Naive thymus-derived CD8-positive, alpha-beta T cell (primary cell): ENCODE data around the gene SLC26A11. TPM values are rescaled to one million over a fixed set of nuclear protein-coding genes. Genes with fewer than 3 reads are reported as not detected.

ENCODE experiments used
- ATAC-seq, 2 donors: fragments of 150-1000 bp; cut with Tn5 transposase in 1 of 2; sonication (Bioruptor Pico), chemical (Tn5 transposase) in 1 of 2; 1 replicate in 1 of 2; 2 replicates in 1 of 2; pipeline ENCODE4 v1.10.0; 2021; ENCODE audit warnings: mild to moderate bottlenecking in 2 of 2, moderate library complexity in 2 of 2
- POLR2A ChIA-PET: fragments of 350-600 bp; sonication (Branson Sonifier 250); formaldehyde crosslinking; loops from one replicate; lab custom pipeline; 2021; ENCODE audit warnings: antibody characterized with exemption; lab: Charles Lee
- DNase-seq, 10 donors: peaks; one replicate each; pipeline versions ENCODE4 v3.0.0 to v3.0.0-alpha.2; 2020 to 2022
- H3K27ac Mint-ChIP-seq, 10 donors: one replicate each; pipeline ENCODE4 v1.8.0; 2020 to 2022; ENCODE audit warnings: mild to moderate bottlenecking in 10 of 10, mixed read lengths in 10 of 10, moderate library complexity in 4 of 10, inconsistent platforms in 1 of 10
- H3K27me3 Mint-ChIP-seq, 5 donors: one replicate each; pipeline ENCODE4 v1.8.0; 2021 to 2022; ENCODE audit warnings: mixed read lengths in 5 of 5
- H3K36me3 Mint-ChIP-seq, 3 donors: one replicate each; pipeline ENCODE4 v1.8.0; 2020 to 2022; ENCODE audit warnings: mixed read lengths in 3 of 3, mild to moderate bottlenecking in 2 of 3, inconsistent platforms in 1 of 3
- H3K4me1 Mint-ChIP-seq, 4 donors: one replicate each; pipeline ENCODE4 v1.8.0; 2021 to 2022; ENCODE audit warnings: mixed read lengths in 4 of 4
- H3K4me3 Mint-ChIP-seq, 10 donors: one replicate each; pipeline ENCODE4 v1.8.0; 2020 to 2022; ENCODE audit warnings: mild to moderate bottlenecking in 10 of 10, mixed read lengths in 10 of 10, moderate library complexity in 6 of 10, inconsistent platforms in 1 of 10
- H3K9me3 Mint-ChIP-seq, 9 donors: one replicate each; pipeline ENCODE4 v1.8.0; 2020 to 2022; ENCODE audit warnings: mixed read lengths in 9 of 9, mild to moderate bottlenecking in 3 of 9, inconsistent platforms in 1 of 9, moderate library complexity in 1 of 9
- polyA plus RNA-seq, 3 donors: library from polyadenylated mRNA; unstranded; fragments of 300-500 nt; fragmentation: Illumina TruSeq; gene quantifications; one replicate each; pipeline ENCODE4 v1.2.3, GENCODE V29; 2021
- total RNA-seq, 8 experiments: library from RNA in 2 of 8; stranded (reverse) in 2 of 8; gene quantifications; one replicate each; pipeline ENCODE4 v1.2.3 and lab custom pipeline; 2021 to 2026

SLC26A11 gene
- total and polyA plus RNA-seq, 5 experiments from 2014 or later, result 4.8 to 96.2 (median 8.4) TPM

- Mint-ChIP-seq H3K27ac (peak overlapping the region in 7 of 10 donors; percentile 11 to 82 (median 62)), H3K4me3 (no peak overlapping the region), H3K27me3 (no peaks in the 10 kb centered on the region), H3K4me1 (peaks cover 15 to 46% (median 30%) of the 10 kb centered on the region in 4 donors), H3K9me3 (no peaks in the 10 kb centered on the region), H3K36me3 (peaks cover 3 to 69% (median 4%) of the 10 kb centered on the region in 3 donors)
- no peak for ATAC-seq
- POLR2A ChIA-PET, result interaction anchor here (1.3 kb wide), 1 partner anchor 10 kb away, joined by 3 read pairs; no protein-coding TSS in a partner anchor
- no peak for DNase-seq
Observed at GRCh38 chr17:80283116-80283852, 63.1 kb downstream of the SLC26A11 start.

GRCh38 chr17:80284631-80285030 lies 64.4 kb downstream of the SLC26A11 start:
- Mint-ChIP-seq H3K4me1 (peaks cover 16 to 34% (median 22%) of the 10 kb centered on the region in 4 donors), H3K9me3 (no peaks in the 10 kb centered on the region)

DNA sequence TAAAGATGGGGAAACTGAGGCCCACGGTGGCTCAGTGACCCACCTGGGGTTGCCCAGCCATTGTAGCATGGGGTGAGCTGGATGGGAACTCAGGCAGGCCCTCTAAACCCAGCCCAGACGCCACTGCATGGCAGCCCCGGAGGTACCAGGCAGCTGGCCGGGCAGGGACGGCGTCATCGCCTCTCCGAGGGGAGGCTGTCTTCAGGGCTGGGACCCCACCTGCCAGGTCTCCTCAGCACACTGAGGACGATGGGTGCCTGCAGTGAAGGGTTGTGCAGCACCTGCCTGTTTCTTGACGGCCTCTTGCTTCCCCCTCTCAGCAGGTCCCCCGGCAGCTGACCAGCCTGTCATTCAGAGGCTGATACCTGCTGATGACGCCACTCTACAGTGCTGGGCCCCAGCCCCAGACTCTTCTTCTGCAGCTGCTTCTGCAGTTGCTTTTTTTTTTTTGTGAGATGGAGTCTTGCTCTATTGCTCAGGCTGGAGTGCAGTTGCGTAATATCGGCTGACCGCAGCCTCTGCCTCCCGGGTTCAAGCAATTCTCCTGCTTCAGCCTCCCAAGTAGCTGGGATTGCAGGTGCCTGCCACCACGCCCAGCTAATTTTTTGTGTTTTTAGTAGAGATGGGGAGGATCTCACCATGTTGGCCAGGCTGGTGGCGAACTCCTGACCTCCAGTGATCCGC lies 65.2 kb downstream of the SLC26A11 start:
- peaks cover 3 to 70% (median 8%) of the 10 kb centered on the region in 3 donors for H3K36me3 Mint-ChIP-seq
- no peak for ATAC-seq
- H3K4me1 Mint-ChIP-seq, result peaks cover 13 to 29% (median 15%) of the 10 kb centered on the region in 4 donors
- H3K27ac Mint-ChIP-seq, result peak overlapping the region in 4 of 10 donors; percentile 4 to 76 (median 45)
- POLR2A ChIA-PET, result no interaction called here
- H3K4me3 Mint-ChIP-seq, result no peak overlapping the region
- DNase-seq, result no peak
- no peaks in the 10 kb centered on the region for H3K9me3 Mint-ChIP-seq
- no peaks in the 10 kb centered on the region for H3K27me3 Mint-ChIP-seq

More at GRCh38 chr17:80284631-80285030, 64.4 kb downstream of the SLC26A11 start:
- Mint-ChIP-seq H3K4me3 (peak overlapping the region in 3 of 10 donors; percentile 45 to 70 (median 59)), H3K27me3 (no peaks in the 10 kb centered on the region), H3K36me3 (peaks cover 3 to 70% (median 8%) of the 10 kb centered on the region in 3 donors), H3K27ac (peak overlapping the region; percentile 55 to 85 (median 73))
- DNase-seq (peak in 1 of 10 donors; percentile 36), ATAC-seq (peak in 1 of 2 donors; percentile 90)
- POLR2A ChIA-PET, result no interaction called here

GRCh38 chr17:80286638-80286960 lies 66.4 kb downstream of the SLC26A11 start:
- DNase-seq, result no peak
- POLR2A ChIA-PET, result no interaction called here
- Mint-ChIP-seq H3K9me3 (no peaks in the 10 kb centered on the region), H3K27me3 (no peaks in the 10 kb centered on the region), H3K27ac (peak overlapping the region in 5 of 10 donors; percentile 9 to 90 (median 52)), H3K4me3 (no peak overlapping the region), H3K36me3 (peaks cover 7 to 72% (median 12%) of the 10 kb centered on the region in 3 donors), H3K4me1 (peaks cover 9 to 25% (median 12%) of the 10 kb centered on the region in 4 donors)
- no peak for ATAC-seq

DNA sequence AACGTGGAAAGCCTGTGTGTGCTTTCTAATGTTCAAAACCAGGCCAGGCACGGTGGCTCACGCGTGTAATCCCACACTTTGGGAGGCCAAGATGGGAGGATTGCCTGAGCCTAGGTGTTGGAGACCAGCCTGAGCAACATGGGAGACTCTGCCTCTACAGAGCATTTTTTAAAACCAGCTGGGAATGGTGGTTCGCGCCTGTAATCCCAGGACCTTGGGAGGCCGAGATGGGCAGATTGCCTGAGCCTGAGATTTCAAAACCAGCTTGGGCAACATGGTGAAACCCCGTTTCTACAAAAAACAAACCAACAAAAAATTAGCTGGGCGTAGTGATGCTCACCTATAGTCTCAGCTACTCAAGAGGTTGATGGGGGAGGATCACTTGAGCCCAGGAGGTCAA lies 66.8 kb downstream of the SLC26A11 start:
- DNase-seq, result no peak
- POLR2A ChIA-PET, result interaction anchor here (1.0 kb wide), 1 partner anchor 20 kb away, joined by 4 read pairs; no protein-coding TSS in a partner anchor
- H3K27me3 Mint-ChIP-seq, result no peaks in the 10 kb centered on the region
- H3K27ac Mint-ChIP-seq, result peak overlapping the region in 9 of 10 donors; percentile 28 to 90 (median 67)
- H3K4me1 Mint-ChIP-seq, result peaks cover 9 to 25% (median 11%) of the 10 kb centered on the region in 4 donors
- H3K9me3 Mint-ChIP-seq, result no peaks in the 10 kb centered on the region
- ATAC-seq, result no peak
- no peak overlapping the region for H3K4me3 Mint-ChIP-seq
- H3K36me3 Mint-ChIP-seq, result peaks cover 7 to 74% (median 14%) of the 10 kb centered on the region in 3 donors

- Mint-ChIP-seq H3K4me3 (no peak overlapping the region), H3K9me3 (no peaks in the 10 kb centered on the region), H3K36me3 (peaks cover 7 to 77% (median 15%) of the 10 kb centered on the region in 3 donors), H3K27me3 (no peaks in the 10 kb centered on the region), H3K4me1 (peaks cover 8 to 22% (median 10%) of the 10 kb centered on the region in 4 donors), H3K27ac (peak overlapping the region in 9 of 10 donors; percentile 41 to 91 (median 76))
- POLR2A ChIA-PET, result interaction anchor here (0.6 to 1.8 kb wide), 4 partner anchors 20 to 30 kb away, joined by 4 to 8 read pairs (median 5); no protein-coding TSS in a partner anchor
- no peak for DNase-seq
- no peak for ATAC-seq
Observed at GRCh38 chr17:80287806-80288567, 67.8 kb downstream of the SLC26A11 start.

- POLR2A ChIA-PET, result interaction anchor here (1.8 kb wide), 1 partner anchor 24 kb away, joined by 8 read pairs; no protein-coding TSS in a partner anchor
- Mint-ChIP-seq H3K4me1 (peaks cover 6 to 21% (median 8%) of the 10 kb centered on the region in 4 donors), H3K9me3 (no peaks in the 10 kb centered on the region), H3K36me3 (peaks cover 7 to 83% (median 15%) of the 10 kb centered on the region in 3 donors), H3K4me3 (no peak overlapping the region), H3K27ac (peak overlapping the region in 8 of 10 donors; percentile 14 to 88 (median 72)), H3K27me3 (no peaks in the 10 kb centered on the region)
- DNase-seq, result no peak
- ATAC-seq, result no peak
Observed at GRCh38 chr17:80289616-80290015, 69.4 kb downstream of the SLC26A11 start.

GRCh38 chr17:80290156-80290555 lies 69.9 kb downstream of the SLC26A11 start:
- POLR2A ChIA-PET, result no interaction called here
- H3K4me3 Mint-ChIP-seq, result no peak overlapping the region
- DNase-seq (no peak), ATAC-seq (no peak)
- no peaks in the 10 kb centered on the region for H3K9me3 Mint-ChIP-seq
- peaks cover 4 to 17% (median 6%) of the 10 kb centered on the region in 4 donors for H3K4me1 Mint-ChIP-seq
- no peaks in the 10 kb centered on the region for H3K27me3 Mint-ChIP-seq
- H3K36me3 Mint-ChIP-seq, result peaks cover 7 to 87% (median 14%) of the 10 kb centered on the region in 3 donors
- H3K27ac Mint-ChIP-seq, result peak overlapping the region in 5 of 10 donors; percentile 11 to 86 (median 31)

GRCh38 chr17:80291260-80291659 lies 71.0 kb downstream of the SLC26A11 start:
- DNase-seq, result no peak
- Mint-ChIP-seq H3K4me1 (peaks cover 4 to 13% (median 6%) of the 10 kb centered on the region in 4 donors), H3K4me3 (no peak overlapping the region), H3K27me3 (no peaks in the 10 kb centered on the region), H3K9me3 (no peaks in the 10 kb centered on the region), H3K36me3 (peaks cover 7 to 91% (median 23%) of the 10 kb centered on the region in 3 donors), H3K27ac (peak overlapping the region in 3 of 10 donors; percentile 6 to 69 (median 11))
- POLR2A ChIA-PET, result interaction anchor here (0.5 to 0.7 kb wide), 4 partner anchors 14 to 27 kb away, joined by 3 to 5 read pairs (median 3); no protein-coding TSS in a partner anchor
- no peak for ATAC-seq

DNA sequence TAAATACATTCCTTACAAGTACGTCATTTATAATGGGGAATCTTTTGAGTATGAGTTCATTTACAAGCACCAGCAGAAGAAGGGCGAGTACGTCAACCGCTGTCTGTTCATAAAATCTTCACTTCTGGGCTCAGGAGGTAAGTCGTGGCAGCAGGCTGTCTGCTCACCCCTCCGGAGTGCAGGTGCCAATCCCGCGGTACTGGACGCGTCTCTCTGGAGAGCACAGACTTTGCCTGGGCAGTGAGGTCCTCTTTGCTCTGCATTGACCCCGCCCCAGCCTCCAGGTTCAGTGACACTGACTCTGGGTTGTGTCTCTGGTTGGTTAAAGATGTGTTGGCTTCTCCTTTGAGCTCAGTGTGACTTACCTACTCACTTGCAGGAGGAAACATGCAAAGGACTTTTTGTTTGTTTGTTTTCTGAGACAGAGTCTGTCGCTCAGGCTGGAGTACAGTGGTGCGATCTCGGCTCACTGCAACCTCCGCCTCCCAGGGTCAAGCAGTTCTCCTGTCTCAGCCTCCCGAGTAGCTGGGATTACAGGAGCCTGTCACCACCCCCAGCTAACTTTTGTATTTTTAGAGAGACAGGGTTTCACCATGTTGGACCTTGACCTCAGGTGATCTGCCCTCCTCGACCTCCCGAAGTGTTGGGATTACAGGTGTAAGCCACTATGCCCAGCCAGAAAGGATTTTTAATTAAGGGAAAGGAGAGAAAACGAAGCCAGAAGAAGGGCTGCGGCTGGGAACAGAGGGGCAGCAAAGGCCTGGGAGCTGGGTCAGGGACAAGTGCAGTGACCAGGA lies 71.7 kb downstream of the SLC26A11 start:
- POLR2A ChIA-PET, result interaction anchor here (0.5 to 0.7 kb wide), 3 partner anchors 15 to 28 kb away, joined by 3 read pairs; no protein-coding TSS in a partner anchor
- no peak overlapping the region for H3K4me3 Mint-ChIP-seq
- peaks cover 4 to 12% (median 6%) of the 10 kb centered on the region in 4 donors for H3K4me1 Mint-ChIP-seq
- no peaks in the 10 kb centered on the region for H3K9me3 Mint-ChIP-seq
- peak overlapping the region in 3 of 10 donors; percentile 20 to 69 (median 65) for H3K27ac Mint-ChIP-seq
- H3K27me3 Mint-ChIP-seq, result no peaks in the 10 kb centered on the region
- DNase-seq (no peak), ATAC-seq (no peak)
- H3K36me3 Mint-ChIP-seq, result peaks cover 7 to 97% (median 29%) of the 10 kb centered on the region in 3 donors

DNA sequence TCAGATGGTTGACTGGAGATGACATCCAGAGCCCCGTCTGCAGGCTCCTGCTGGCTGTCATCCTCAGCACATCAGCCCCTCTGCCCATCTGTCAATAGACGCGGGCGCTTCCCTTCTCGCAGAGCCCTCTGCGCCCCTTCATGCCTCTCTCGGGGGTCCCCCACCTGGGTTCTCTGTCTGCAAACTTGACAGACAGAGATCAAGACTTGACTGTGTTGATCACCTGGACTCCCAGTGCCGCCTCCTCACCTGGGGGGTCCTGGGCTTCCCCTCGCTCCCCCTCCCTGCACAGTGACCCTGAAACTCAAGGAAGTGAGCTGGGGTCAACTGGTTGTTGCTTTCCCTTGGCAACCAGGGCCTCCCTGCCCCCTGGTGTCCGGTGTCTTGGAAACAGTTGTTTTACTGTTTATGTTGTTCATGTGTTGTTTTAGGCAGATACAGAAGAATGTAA lies 72.3 kb downstream of the SLC26A11 start:
- peak overlapping the region in 5 of 10 donors; percentile 6 to 86 (median 52) for H3K27ac Mint-ChIP-seq

More for the DNA sequence above, 72.3 kb downstream of the SLC26A11 start:
- DNase-seq (no peak), ATAC-seq (no peak)
- no peak overlapping the region for H3K4me3 Mint-ChIP-seq
- POLR2A ChIA-PET, result no interaction called here
- peaks cover 5 to 97% (median 29%) of the 10 kb centered on the region in 3 donors for H3K36me3 Mint-ChIP-seq
- H3K27me3 Mint-ChIP-seq, result no peaks in the 10 kb centered on the region
- peaks cover 3 to 8% (median 5%) of the 10 kb centered on the region in 4 donors for H3K4me1 Mint-ChIP-seq
- no peaks in the 10 kb centered on the region for H3K9me3 Mint-ChIP-seq
